Thyroid gland (tissue), 4 donors: ENCODE measurements around the gene DCST1. TPM values are rescaled to one million over a fixed set of nuclear protein-coding genes. Genes with fewer than 3 reads are reported as not detected.

ENCODE experiments used
- DNase-seq, 2 donors: peaks; one replicate each; pipeline ENCODE4 v3.0.0-alpha.2; 2019
- H3K27ac ChIP-seq, 3 donors: fragments of 200-600 bp; sonication (generic); 1 replicate in 2 of 3; 2 replicates in 1 of 3; pipeline ENCODE4 v1.5.1; 2016 to 2019; ENCODE audit warnings: mild to moderate bottlenecking in 1 of 3, moderate library complexity in 1 of 3
- H3K27me3 ChIP-seq: fragments of 200-600 bp; sonication (generic); one replicate; pipeline ENCODE4 v1.5.1; 2019
- H3K36me3 ChIP-seq, 2 donors: fragments of 200-600 bp; sonication (generic); one replicate each; pipeline ENCODE4 v1.5.1; 2016 to 2019
- H3K4me1 ChIP-seq, 2 donors: fragments of 200-600 bp; sonication (generic); one replicate each; pipeline ENCODE4 v1.5.1; 2017 to 2019
- H3K4me3 ChIP-seq, 3 donors: fragments of 200-600 bp; sonication (generic); replicated peaks in 1 of 3; 1 replicate in 2 of 3; 2 replicates in 1 of 3; pipeline ENCODE4 v1.5.1; 2016; ENCODE audit warnings: mild to moderate bottlenecking in 1 of 3
- H3K9me3 ChIP-seq: fragments of 200-600 bp; sonication (generic); one replicate; pipeline ENCODE4 v1.5.1; 2017
- CTCF ChIP-seq, 6 experiments: fragments of 200-600 bp in 3 of 6; fragments of 450-650 bp in 3 of 6; sonication (generic) in 3 of 6; IDR thresholded peaks; one replicate each; pipeline ENCODE4 v1.5.1; 2016 to 2019; ENCODE audit warnings: antibody characterized with exemption in 6 of 6, mild to moderate bottlenecking in 2 of 6, inconsistent platforms in 1 of 6, moderate library complexity in 1 of 6
- POLR2A ChIP-seq, 2 donors: fragments of 450-650 bp; IDR thresholded peaks; one replicate each; pipeline ENCODE4 v1.6.1; 2017; ENCODE audit warnings: antibody characterized with exemption in 2 of 2, mild to moderate bottlenecking in 2 of 2, moderate library complexity in 1 of 2
- WGBS, 2 donors: methylation state at CpG; one replicate each; pipeline ENCODE4 v1.1.5; 2017; 5-methylcytosine and 5-hydroxymethylcytosine counted together
- intact Hi-C: fragments of 100-400 bp; cut with DNase I; formaldehyde crosslinking; loops from one replicate; pipeline ENCODE4 v1.15.1; 2023
- total RNA-seq, 4 donors: library from RNA; depleted of rRNA; stranded (reverse); fragments of >200 nt; gene quantifications; one replicate each; pipeline ENCODE4 v1.2.3, GENCODE V29; 2016

DCST1 gene
- total RNA-seq, 4 donors from 2014 or later: 0.24 TPM; not detected in 3

GRCh38 chr1:155052439-155053395 is 19.1 kb downstream of the DCST1 start:
- Histone ChIP-seq H3K4me3 (peak overlapping the region in 2 of 3 donors; percentile 54 to 56), H3K36me3 (peaks cover 6 to 12% of the 10 kb centered on the region in 2 donors), H3K4me1 (peaks cover 9 to 28% of the 10 kb centered on the region in 2 donors), H3K27ac (peak overlapping the region in 2 of 3 donors; percentile 67 to 73), H3K9me3 (no peaks in the 10 kb centered on the region), H3K27me3 (no peaks in the 10 kb centered on the region)
- DNase-seq: peak; percentile 32 to 36
- intact Hi-C loops: loop anchor here (5.0 kb wide), 1 partner anchor 80 kb away; the partner anchor contains the start of genes CKS1B and SHC1
- TF ChIP-seq CTCF (IDR thresholded peaks at IDR 0.05): peak in 3 of 6 experiments; percentile 17 to 39 (median 23)
- TF ChIP-seq POLR2A (IDR thresholded peaks at IDR 0.05): no peak
- WGBS, 2 donors: 36 to 43% methylated on average over 12 of the region's 12 CpGs

GRCh38 chr1:155053531-155054105 is 20.0 kb downstream of the DCST1 start:
- intact Hi-C loops: loop anchor here (5.0 kb wide), 1 partner anchor 81 kb away; the partner anchor contains the start of genes CKS1B and SHC1
- Histone ChIP-seq H3K27ac (no peak overlapping the region), H3K4me1 (peaks cover 9 to 28% of the 10 kb centered on the region in 2 donors), H3K27me3 (no peaks in the 10 kb centered on the region), H3K4me3 (no peak overlapping the region), H3K36me3 (peaks cover 11 to 21% of the 10 kb centered on the region in 2 donors), H3K9me3 (no peaks in the 10 kb centered on the region)
- DNase-seq: no peak
- TF ChIP-seq CTCF (IDR thresholded peaks at IDR 0.05) (no peak), POLR2A (IDR thresholded peaks at IDR 0.05) (no peak)
- 86 to 87% methylated on average over 7 of the region's 7 CpGs for WGBS, 2 donors

GRCh38 chr1:155057104-155057503 is 23.5 kb downstream of the DCST1 start:
- Histone ChIP-seq H3K9me3 (no peaks in the 10 kb centered on the region), H3K4me3 (no peak overlapping the region), H3K4me1 (peaks cover 2 to 21% of the 10 kb centered on the region in 2 donors), H3K27me3 (no peaks in the 10 kb centered on the region), H3K36me3 (peaks cover 11 to 24% of the 10 kb centered on the region in 2 donors), H3K27ac (no peak overlapping the region)
- TF ChIP-seq POLR2A (IDR thresholded peaks at IDR 0.05) (no peak), CTCF (IDR thresholded peaks at IDR 0.05) (no peak)
- no peak for DNase-seq
- intact Hi-C loops: no loop called here
- WGBS, 2 donors: 89 to 100% methylated on average over 2 to 8 of the region's 8 CpGs

GRCh38 chr1:155057788-155058211 is 24.2 kb downstream of the DCST1 start:
- H3K9me3 ChIP-seq: no peaks in the 10 kb centered on the region
- peaks cover 9 to 21% of the 10 kb centered on the region in 2 donors for H3K4me1 ChIP-seq
- peaks cover 11 to 24% of the 10 kb centered on the region in 2 donors for H3K36me3 ChIP-seq
- H3K27me3 ChIP-seq: no peaks in the 10 kb centered on the region
- intact Hi-C loops: no loop called here
- DNase-seq: no peak
- H3K4me3 ChIP-seq: no peak overlapping the region
- 89 to 97% methylated on average over 10 to 11 of the region's 13 CpGs for WGBS, 2 donors
- TF ChIP-seq CTCF (IDR thresholded peaks at IDR 0.05) (no peak), POLR2A (IDR thresholded peaks at IDR 0.05) (no peak)
- H3K27ac ChIP-seq: no peak overlapping the region
